ENCODE measurements around the gene JAK1.

Gene JAK1

DNA sequence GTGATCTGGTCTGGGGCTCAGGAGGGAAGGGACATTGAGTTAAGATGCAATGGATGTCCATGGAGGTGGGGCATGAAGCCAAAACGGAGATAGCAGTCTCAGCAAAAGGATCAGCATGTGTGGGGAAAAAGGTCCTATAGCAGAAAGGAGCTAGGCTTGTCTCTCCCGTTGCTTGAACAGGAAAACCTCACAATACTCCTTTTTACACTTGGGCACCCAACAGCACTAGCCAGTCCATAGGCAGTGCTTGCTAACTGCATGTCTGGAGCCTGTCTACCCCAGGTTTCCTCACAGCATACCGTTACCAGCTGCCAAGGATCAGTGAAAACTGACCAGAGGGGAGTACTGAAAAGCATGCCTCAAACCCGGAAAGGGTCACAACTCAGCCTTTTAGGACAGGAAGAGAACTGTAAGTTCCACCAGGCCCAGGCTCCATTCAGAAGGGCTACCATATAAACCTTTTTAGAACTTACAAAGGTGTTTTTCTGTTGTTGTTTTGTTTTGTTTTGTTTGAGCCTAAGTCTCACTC, 78.6 kb downstream of the JAK1 start:
- no peak for DNase-seq

DNA sequence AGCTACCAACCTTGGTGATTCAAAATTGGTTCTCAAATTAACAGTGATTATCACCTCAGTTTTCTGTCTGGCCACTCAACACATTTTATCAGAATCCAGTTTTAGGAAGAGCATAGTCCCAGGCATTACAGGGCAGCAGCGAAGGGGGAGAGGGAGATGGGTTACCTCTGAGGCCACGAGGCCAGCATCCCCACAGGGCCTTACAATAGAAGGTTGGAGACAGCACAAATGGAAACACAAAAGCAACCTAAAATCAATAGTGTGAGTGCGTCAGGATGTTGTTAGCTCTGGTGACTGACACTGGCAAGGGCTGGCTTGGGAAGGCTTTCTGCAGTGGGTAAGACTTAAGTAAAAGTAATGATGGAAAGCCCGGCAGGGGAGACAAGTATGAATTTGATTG, 79.5 kb downstream of the JAK1 start:
- no peak for DNase-seq

DNA sequence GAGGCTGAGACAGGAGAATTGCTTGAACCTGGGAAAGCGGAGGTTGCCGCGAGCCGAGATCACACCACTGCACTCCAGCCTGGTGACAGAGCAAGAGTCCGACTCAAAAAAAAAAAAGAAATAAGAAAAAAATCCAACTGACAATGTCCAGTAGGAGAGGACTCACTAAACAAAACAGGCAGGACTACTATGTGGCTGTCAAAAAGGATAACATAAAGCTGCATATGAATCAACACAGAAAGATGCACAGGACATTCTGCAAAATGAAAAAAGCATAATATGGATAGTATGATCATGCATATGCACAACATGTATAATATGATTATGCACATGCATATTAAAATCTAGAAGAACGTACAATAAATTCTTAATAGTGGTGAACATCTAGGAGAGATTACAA, 80.7 kb downstream of the JAK1 start:
- DNase-seq, result no peak

DNA sequence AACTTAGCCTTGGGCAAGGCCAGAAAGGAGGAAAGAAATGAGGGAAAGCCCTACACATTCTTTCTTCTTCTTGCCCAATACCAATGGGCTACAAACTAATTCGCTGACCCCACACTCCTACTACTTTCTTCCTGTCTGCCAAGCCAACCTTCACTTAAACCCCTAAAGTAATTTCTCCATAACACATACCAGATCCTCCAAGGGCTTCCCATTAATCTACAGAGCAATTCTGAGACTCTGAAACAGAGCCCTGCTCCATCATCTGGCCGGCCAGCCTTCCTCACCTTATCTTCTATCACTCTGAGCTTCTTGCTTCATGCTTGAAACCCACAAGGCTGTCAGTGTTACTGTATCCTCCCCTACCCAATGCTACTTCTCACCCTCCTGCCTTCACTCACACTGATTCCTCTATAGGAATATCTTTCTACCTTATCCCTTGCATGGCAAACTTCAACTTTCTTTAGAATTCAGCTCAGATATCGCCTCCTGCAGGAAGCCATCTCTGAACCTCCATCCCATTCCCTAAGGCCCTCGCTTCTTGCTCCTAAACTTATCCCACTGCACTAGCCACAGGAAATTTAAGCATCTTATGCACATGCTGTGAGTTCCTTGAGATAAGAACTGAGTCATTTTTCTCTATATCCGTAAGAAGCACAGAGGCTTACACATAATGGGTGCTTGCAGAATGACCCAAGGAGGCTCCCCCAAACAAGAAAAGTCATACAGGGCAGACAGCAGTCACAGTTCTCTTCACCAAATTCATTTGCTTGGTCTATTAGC, 81.9 kb downstream of the JAK1 start:
- no peak for DNase-seq

DNA sequence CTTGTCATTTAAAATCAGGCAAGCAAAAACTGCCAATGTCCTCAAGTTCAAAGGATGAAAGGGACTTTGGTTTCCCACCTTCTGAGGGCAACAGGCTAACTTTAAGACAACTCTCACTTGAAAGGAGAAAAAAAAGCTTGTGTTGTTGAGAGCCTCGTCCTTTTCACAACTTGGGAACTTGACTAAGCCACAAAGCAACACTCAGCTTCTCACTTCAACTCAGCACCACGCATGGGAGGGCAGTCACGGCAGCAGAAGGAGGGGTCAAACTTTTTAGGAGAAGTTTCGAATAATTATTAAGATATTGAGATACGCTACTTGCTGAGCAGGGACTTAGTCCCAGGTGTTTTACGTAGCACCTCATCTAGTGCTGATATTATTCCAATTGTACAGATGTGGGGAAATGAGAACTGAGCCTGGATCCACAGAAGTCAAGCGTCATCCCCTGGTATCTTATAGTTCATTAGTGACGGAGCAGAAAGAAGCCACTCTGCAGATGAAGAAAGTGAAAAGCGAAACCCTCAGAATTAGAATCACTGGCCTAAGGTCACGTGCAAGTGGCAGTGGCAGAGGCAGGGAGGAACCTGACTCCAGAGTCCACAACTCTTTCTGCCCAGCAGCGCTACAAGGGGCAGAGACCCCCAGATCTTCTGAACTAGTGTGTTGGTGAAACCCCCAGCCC, 83.6 kb downstream of the JAK1 start:
- no peak for DNase-seq

DNA sequence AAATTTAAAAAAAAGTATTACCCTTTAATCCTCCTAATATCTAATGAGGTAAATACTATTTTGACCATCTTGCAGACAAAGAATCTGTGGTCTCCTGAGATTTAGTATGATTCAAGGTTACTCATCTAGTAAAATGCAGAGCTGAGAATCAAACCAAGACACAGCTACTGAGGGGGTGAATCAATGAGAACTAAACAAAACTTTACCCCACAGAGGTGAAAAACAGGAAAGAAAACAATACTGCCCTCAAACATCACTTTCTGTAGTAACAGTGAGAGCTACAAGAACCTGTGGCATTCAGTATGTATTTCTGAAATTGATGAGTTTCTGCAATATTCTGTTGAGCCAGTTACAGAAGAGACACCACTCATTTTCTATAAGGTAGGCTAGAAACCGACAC, 85.1 kb downstream of the JAK1 start:
- no peak for DNase-seq

DNA sequence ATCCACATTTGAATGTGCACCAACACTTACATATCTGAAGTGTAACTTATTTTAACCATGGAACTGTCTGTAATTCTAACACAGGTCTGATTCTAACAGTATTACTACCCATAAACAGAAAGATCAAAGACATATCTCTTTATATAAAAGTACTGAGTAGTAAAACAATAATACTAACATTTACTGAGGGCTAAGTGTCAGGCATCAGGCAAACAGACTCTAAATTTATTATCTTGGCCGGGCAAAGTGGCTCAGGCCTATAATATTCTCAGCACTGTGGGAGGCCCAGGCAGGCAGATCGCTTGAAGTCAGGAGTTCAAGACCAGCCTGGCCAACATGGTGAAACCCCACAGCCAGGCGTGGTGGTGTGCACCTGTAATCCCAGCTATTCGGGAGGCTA, 85.9 kb downstream of the JAK1 start:
- DNase-seq, result no peak

DNA sequence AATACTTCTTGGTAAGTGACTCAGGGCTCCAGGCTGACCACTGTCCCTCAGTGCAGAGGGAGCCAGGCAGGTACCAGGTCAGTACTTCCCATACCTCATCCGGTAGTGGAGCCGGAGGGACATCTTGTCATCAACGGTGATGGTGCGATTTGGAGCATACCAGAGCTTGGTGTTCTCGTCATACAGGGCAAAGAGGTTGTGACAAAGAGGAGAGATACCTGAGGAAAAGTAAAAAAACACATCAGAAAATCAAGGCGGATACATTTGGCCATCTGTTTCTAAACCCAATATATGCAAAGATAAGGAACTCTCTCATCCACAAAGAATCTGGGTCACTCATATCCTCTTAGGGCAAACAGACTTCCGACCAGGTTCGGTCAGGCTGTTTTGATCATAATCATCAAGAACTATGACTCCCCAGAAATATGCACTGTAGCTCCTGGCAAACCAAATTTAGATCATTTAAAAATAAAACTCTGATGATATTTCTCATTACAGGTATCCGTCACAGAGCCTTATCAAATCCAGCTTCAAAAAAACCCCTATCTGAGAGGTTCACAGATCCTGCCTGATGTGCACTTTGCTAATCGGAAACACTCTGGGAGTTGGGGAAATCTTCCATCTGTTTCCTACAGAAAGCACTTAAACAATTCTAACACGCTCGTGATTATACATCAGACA, 87.3 kb downstream of the JAK1 start:
- DNase-seq, result no peak

DNA sequence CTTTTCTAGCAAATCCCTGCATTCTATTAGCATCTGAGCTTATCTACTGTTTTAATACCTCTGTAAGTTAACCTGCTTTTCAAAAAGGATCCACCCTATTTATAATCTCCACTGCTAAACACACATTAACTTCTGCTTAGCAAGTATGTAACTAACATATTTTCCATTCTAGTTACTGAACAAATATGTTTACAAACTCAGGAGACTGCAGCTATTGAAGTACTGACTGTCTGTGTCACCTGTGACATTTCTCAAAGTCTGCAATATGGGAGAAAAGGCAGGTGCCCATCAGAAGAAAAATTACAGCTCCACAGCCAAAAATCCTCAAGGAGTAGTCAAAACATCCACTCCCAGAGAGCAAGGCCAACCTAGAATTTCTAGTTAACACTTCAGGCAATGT, 88.3 kb downstream of the JAK1 start:
- DNase-seq, result no peak

DNA sequence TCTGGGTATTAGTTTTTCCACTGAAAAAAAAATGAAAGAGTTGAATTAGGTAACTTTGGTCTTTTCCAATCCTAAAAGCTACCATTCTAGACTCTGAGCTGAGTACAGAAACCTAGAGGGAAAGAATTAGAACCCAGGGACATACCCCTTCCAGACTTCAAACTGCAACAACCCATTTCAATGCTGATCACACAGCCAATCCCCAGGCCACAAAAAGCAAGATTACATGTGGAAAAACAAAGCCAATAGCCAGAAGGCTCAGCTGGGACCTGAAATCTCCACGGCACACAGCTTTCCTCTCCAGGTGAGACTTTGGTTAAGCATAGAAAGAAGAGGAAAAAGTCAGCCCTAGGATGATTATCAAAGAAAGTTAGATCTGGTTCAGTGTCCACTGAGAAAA, 88.8 kb downstream of the JAK1 start:
- DNase-seq, result no peak

DNA sequence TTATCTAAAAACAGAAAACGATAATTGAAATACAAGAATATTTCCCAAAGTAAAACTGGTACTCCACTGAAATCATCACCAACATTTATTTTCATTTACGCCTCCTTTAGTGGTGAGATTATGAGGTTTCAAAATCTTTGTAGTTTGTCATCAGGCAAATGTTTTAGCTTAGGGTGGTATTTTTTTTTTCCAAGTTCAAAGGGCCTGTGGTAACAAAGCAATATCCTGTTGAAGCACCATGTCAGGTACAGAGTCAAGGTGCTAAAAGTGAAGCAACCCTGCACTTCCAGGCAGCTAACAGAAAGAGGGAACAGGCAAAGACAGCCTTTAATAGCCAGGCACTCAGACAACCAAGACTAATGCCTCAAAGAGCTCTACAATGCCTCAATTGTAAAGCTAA, 89.2 kb downstream of the JAK1 start:
- no peak for DNase-seq

DNA sequence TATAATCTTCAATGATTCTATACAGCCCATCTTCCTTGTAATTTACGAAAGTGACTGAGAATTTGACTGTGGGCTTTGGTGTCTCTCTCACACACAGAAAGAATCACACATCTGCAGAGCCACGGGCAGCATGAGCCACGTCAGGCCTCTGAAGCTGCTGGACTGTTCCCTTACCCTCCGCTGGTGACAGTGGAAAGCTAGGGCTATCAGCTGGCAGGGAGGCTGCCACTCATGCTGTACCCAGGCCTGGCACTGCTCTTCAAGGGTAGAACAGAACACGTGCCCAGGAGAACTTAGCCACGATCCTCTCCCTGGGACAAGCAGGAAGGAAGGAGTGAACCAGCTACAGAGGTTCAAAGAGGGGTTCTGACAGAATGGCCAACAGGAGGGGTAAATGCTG, 90.7 kb downstream of the JAK1 start:
- no peak for DNase-seq

DNA sequence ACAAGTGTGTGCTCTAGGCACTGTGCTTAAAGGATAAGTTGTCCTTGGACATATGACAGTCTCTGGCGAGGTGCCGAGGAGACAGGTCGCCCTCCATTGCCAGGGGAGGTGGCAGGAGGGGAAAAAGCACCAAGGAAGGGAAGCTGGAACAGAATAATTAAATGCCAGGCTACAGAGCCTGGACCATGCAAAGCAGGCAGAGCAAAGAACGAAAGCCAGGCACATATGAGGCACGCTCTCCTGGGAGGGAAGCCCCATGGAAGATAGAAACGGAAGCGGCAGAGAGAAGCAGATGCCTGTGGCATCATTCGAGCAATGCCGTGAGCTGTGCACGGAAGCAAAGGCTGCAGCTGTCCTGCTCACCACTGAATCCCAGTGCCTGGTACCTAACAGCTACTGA, 91.2 kb downstream of the JAK1 start:
- DNase-seq, result no peak

DNA sequence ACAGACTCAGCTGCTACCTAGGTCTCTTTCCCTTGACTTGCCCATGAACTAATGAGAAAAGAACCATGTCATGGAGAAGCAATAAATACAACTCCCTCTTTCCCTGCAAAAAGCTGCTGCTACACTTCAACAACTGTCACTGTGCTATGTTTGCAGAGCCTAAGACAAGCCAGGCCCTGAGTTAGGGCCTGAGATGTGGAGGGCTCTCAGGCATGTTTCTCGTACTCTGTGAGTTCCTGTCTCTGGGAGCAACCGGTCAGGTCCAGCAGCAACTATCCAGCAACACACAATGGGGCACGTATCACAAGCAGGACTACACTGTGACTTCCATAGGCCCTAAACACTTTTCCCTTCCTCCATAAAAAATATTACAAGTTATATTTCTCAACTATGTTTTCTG, 91.7 kb downstream of the JAK1 start:
- no peak for DNase-seq

DNA sequence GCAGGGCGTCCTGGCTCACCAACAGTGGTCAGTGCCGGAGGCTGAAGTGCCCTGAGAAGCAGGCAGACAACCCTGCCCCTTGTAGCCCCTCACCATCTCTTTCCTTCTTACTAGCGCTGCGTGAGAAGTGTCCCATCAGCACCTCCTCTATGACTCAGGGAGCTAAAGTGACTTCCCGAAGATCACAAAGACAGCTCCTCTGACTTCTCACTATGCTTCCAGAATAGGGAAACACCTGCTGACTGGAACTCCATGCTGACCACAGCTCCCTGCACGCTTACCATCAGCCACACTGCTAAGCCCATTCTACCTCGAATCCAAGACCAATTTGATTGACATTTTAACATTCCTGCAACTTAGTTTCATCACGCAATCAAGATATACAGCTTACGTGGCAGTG, 92.8 kb downstream of the JAK1 start:
- DNase-seq, result no peak

DNA sequence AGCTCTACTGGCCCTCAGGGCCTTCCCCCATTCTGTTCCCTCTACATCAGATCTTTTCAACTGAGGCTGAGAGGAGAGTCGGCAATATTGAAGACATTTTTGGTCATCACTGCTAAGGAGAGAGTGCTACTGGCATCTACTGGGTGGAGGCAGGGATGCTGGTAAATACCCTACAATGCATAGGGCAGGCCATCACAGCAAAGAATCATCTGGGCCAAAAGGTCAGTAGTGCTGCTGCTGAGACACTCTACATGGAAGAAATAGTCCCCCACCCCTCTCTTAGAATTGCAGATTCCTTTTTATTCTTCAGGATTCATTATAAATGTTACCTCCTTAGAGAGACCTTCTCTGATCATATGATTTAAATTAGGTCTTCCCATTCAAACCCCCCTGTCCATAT, 94.3 kb downstream of the JAK1 start:
- DNase-seq, result no peak

DNA sequence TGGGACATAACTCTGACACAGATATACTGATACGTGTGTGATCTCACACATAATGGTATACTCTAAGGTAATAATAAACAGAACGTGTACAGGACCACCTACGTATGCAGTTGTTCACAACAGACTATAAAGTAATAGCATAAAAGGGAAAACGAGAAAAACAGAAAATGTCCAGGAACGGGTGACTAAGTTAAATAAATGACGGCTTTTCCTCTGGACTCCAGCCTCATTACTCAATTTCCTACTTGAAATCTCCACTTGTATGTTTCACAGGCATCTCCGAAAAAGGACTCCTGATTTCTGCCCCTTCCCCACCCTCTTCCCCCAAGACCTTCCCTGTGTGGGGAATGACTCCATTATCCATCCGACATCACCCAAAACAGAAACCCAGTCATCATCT, 95.1 kb downstream of the JAK1 start:
- DNase-seq, result no peak

DNA sequence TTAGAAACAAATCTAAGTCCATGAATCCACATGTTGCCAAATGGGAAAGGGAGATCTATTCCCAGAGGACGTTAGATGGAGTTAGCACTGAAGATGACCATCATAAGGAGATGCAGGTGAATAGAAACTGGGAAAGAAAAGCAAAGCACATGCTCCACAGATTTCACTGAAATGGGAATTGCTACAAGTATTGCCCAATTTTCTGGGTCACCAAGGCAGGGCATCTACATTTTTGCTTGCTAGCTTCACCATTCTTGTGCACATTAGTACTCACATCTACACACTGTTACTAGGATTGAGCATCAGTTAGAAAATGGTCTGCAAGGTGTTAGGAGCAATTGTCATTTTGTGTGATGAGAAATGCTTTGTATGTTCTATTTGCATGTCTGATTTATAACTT, 99.1 kb downstream of the JAK1 start:
- no peak for DNase-seq

DNA sequence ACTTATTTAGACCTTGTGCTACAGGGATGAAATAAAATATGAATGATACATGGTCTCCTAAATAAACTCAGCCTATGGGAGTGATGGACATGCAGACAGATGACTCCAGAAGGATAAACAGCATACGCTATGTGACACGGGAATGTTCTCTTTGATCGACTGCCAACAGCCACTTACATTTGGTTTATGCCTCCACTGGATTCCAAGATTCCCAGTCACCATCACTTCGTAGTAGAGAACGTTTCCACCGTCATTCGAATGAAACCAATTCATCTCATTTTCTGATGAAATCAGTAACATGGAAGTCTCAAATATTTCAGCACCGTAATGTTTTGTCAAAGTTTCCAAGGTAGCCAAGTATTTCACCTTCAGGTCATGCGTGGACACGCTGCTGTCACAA, 99.7 kb downstream of the JAK1 start:
- no peak for DNase-seq

DNA sequence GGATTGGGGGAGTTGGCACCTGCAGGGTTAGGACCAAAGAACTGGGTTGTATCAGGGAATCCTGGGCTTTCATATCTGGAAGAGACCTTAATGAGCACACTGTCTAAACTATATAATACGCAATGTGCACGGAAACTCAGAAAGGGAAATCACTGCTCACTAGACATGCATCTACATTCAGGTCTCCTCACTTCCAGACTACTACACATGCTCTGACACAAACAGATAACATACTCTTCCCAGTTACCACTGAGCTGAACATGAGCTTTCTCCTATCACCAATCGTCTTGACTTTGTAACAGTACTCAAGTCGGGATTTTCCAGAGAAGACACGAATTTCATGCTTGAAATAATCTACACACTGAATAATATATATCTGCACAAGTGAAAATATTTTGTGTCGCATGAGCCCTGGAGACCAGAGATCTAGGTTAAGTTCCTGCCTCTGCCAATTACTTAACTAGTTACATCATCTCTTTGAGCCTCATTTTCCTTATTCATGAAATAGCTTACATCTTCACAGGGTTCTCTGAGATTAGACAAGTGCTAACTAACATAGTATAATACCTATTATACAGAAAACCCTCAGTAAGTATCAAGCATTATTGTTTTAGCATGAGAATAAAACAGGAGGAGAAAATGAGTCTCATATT, 101.1 kb downstream of the JAK1 start:
- DNase-seq, result no peak

DNA sequence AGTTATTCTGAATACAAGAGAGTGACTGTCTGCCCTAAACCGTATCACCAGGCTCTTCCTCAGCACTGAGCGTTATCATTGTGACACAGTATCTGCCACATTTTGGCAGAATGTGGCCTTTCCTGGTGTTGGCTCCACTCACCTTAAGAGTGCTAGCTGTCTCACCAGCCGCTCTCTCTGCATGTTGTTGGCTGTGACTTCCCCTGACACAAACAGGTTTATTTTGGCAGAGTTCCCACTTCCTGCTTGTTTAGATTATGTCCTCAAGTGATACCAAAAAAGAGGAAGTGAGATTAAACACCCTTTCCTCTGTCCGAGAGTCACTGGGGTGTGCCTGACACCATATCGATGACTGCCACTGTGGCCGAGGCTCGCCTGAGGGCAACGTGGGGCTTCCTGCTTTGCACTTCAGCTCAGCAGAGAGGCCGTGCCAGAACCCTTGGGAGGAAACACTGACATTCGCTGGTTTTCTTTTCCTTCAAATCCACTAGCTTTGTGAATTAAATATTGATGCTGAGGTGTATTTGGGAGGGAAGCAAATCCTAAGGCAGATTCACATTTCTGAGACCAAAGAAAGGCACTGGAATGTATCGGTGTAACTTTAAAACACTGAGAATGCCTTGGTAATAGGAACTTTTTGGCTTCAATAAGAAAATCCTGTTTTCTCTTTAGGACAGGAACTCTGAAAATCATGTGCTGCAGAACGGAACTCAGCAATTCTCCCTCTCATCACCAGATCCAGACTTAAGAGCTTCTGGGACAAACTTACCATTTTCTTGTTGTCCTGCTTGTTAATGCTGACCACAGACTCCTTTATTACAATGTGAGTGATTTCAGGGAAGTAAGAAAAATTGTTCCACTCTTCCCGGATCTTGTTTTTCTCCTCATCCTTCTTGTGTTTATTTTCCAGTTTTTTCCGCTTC, 102.1 kb downstream of the JAK1 start:
- no peak for DNase-seq

DNA sequence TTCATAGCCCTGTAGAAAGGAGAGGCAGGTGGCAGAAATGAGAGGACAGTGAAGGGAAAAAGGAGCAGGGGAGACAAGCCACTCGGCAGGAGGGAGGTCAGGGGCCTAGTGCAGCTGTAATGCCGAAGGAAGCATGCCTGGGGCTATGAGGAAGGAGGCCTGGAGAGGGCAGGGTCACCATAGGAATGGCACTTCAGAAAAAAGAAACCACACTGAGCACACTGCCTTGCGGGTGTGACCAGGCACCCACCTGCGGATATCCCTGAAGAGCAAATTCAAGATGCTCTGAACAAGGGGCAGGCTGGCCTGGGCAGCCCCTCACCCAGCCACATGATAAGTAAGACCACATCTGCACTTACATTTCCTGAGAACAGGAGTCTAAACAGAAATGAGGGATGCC, 104.7 kb downstream of the JAK1 start:
- no peak for DNase-seq
